Measurements from ENCODE around the gene IRF9.

IRF9 gene, protein sequence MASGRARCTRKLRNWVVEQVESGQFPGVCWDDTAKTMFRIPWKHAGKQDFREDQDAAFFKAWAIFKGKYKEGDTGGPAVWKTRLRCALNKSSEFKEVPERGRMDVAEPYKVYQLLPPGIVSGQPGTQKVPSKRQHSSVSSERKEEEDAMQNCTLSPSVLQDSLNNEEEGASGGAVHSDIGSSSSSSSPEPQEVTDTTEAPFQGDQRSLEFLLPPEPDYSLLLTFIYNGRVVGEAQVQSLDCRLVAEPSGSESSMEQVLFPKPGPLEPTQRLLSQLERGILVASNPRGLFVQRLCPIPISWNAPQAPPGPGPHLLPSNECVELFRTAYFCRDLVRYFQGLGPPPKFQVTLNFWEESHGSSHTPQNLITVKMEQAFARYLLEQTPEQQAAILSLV

DNA sequence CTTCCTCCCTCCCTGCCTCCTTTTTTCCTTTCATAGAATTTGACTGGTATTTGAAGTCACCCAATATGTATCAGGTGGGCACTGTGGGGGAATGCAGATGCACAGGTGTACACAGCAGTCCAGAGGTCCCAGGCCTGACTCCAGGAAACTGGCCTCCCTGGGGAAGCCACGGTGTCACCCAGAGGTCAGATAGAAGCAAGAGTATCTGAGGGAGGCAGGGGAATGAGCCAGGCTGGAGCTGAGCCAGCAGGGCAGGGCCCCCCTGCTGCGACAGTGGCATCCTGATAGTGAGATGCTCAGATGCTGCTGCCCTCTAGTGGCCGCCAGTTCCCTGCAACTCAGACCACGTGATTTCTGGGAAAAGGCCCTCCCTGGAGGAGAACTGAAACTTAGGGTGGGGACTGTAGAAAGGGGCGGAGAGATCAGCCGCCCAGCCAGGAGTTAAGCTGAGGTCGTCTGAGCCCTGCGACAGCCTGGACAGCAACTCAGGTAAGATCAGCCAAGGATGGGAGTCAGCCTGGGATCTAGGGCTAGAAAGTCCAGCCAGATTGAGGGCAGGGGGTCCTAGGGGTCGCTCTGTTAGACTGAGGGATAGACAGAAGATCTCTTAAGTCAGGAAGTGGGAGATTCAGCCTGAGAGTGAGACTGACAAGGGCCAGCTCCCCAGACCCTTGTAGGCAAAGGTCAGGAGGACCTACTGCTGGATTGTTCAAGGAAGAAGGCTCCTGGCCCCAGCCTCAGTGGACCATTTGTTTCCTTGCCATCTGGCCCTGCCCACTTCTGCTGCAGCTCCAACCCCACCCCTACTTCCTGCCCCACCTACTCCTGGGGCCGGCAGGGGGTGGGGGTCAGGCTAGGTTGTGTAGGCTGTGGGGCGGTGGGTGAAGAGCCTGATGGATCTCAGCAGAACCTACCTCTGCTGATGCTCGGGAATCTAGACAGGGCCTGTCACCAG lies at the start of gene IRF9:
Gene IRF9, plus strand, starts transcription at position 416 of the 955 bp plus-strand sequence. CDS start 880 bp downstream, outside the sequence.
- peak; percentile 95 for DNase-seq

- DNase-seq, result no peak
These were observed 47.7 kb upstream of the IRF9 start for GRCh38 chr14:24113379-24113800.

- peak; percentile 92 for DNase-seq
These were observed 47.1 kb upstream of the IRF9 start for GRCh38 chr14:24113801-24114531.

DNA sequence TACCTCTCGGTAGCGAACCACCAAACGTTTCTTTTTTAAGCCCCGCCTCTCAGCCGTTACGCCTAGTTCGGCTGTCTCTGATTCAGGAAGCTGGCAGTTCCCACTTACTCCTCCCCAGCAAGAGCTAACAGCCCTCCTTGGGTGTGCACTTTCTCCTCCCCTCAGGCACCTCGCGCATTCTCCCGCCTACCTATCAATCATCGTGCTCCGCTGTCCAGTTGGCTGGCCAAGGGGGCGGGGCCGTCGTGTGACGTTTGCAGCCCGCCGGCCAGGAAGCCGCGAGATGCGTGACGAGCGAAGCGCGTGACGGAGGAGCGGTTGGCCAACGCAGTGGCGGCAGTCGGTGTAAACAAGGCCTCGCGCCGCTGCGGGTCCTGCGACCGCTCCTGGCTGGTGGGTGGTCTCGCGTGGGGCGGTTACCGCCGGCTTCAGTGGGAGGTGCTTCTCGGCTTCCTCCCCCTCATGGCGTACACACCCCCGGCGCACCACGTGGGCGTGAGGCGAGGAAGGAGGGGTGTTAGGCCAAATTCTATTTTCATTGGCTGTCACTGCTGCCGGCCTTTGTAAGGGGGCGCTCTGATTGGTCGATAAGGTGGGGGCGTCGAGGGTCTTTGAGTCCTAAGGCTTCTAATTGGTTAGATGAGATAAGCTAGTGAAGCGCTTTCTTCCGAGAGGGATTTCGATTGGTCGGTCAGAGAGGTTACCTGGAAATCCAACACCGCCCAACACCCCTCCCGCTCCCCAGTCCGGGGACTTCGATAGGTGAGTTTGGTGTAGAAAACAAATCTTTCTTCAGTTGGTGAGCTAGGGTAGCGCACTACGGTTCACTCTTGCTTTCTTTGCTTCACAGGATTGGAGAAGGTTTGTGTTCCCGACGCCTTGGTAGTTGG lies 46.3 kb upstream of the IRF9 start, which contains the start of the genes DCAF11 and NRL:
Gene DCAF11, plus strand, starts transcription at position 246 of the 890 bp plus-strand sequence. CDS start 818 bp downstream, outside the sequence.
Gene NRL, minus strand, starts transcription at position 418 of the 890 bp plus-strand sequence. CDS start 32,101 bp downstream, outside the sequence.
- DNase-seq, result peak; percentile 100

DNA sequence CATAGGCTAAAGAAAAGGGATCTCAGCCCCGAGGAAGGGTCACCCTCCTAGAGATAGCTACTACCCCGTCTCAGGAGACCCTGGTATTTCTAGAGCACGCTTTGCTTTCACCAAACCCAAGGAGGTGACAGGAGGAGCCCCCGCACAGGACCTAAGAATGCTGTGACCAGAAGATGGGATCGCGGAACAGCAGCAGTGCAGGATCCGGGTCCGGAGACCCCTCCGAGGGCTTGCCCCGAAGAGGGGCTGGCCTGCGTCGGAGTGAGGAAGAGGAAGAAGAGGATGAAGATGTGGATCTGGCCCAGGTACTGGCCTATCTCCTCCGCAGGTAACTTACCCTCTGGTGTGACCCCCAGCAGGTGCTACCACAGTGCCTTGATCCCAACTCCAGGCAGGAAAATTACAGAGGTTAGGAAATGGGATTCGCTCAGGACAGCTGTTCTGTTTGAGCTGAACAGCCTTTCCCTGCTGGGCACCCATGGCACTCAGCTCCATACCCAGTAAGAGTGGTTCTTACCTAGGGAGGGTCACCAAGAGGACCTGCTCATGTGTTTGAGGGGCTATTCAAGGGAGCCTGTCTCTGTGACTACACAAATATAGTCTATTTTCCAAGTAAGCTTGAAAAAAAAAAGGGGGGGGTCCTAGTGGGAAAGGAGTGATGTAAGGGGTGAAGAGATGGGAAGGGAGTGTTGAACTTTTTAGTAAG lies 45.5 kb upstream of the IRF9 start:
- DNase-seq, result peak; percentile 46

- DNase-seq, result no peak
These were observed 44.8 kb upstream of the IRF9 start for GRCh38 chr14:24116128-24116814.

- no peak for DNase-seq
These were observed 43.9 kb upstream of the IRF9 start for GRCh38 chr14:24117179-24117578.

DNA sequence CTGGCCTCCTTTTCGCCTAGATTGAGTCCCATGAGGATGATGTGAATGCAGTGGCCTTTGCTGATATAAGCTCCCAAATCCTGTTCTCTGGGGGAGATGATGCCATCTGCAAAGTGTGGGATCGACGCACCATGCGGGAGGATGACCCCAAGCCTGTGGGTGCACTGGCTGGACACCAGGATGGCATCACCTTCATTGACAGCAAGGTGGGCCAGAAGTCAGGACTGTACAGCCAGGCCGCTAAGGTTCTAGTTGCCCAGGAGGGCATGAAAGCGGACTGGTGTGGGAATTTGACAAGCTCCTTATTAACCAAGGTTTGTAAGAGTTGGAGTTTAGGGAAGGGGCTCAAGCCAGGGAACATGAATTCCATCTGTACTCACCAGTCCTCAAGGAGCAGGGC lies 41.4 kb upstream of the IRF9 start:
- DNase-seq, result no peak

DNA sequence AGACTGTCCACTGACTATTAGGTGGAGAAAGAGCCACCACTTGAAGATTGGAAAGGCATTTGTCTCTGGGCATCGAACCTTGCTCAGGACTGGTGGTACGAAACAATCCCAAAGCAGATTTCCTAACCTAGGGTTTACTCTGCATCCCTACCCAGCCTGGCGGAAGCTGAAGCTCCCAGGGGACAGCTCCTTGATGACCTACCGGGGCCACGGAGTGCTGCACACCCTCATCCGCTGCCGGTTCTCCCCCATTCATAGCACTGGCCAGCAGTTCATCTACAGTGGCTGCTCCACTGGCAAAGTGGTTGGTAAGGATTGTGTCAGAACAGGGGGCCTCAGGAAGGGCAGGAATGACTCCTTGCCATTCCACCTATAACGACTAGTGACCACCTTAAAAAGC lies 39.9 kb upstream of the IRF9 start:
- no peak for DNase-seq

DNA sequence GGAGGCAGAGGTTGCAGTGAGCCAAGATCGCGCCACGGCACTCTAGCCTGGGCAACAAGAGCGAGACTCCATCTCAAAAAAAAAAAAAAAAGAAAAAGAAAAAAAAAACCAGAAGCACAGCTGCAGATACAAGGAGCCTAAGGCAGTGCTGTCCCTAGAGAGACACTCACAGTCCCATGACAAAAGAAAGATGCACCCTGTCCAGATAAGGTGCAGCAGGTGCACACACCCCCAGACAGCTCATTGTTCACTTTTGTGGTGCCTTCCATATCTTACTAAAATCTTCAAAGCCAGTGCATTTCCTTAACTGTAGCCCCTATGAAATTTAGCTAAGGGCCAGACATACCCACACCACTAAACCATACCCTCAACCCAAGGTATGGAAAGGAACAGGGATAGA lies 38.6 kb upstream of the IRF9 start:
- no peak for DNase-seq

DNA sequence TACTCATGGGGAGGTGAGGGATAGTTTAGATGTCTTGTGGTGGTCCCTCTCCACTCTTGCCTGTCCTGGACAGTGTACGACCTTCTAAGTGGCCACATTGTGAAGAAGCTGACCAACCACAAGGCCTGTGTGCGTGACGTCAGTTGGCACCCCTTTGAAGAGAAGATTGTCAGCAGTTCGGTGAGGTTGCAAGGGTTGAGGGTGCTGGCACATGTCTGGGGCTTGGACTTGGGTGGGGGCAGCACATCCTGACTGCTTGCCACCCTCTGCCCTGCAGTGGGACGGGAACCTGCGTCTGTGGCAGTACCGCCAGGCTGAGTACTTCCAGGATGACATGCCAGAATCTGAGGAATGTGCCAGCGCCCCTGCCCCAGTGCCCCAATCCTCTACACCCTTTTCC lies 38.2 kb upstream of the IRF9 start:
- no peak for DNase-seq

DNA sequence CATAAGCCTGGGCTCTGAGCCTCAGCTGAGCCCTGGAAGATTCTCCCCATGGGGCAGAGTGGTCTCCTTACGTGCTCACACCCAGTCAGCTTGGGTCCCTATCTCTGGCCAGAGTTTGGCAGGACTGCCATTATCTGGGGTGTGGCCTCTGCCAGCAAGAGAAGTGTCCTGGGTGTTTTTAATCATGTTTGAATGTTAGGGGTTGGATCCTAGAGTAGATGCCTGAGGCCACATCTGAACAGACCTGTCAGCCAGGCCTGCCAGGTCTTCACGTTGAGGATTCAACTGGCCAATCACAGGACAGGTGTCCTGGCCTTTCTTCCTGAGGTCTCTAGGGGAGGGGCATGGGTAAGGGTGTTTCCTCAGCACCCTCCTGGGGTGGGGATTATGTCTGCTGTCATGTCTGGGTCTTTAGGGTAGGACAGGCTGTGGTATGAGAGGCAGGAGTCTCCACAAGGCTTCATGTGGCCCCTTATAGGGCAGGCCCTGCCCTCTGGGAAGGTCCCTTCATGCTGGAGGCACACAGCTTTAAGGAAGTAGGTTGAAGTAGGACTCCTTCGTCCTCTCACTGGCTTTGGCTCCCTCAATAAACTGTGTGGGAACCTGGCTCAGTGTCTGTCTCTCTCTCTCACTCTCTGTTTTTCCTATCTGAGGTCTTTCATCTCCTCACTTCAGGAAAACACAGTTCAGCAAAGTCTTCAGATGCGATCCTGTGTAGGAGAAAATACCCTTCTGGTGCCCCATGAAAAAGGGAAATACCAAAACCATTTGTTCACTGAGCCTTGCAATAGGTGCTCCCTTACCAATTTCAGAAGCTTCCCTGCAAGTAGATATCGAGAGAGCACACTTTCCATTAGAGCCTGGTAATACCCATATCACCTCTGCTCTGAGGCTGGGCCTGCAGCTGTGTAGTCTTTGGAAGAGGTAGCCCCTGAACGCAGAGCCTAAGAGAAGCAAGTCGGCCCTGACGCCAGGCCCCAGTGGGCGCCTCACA lies 37.3 kb upstream of the IRF9 start:
- DNase-seq, result no peak

DNA sequence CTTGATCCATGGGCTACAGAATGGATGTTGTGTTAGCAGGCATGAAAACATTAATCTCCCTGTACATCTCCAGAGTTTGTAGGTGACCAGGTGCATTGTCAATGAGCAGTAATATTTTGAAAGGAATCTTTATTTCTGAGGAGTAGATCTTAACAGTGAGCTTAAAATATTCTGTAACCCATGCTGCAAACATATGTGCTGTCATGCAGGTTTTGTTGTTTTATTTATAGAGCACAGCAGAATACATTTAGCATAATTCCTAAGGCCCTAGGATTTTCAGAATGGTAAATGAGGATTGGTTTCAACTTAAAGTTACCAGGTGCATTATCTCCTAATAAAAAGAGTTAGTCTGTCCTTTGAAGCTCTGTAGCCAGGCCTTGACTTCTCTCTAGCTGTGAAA lies 34.1 kb upstream of the IRF9 start:
- no peak for DNase-seq

GRCh38 chr14:24127673-24128072 lies 33.4 kb upstream of the IRF9 start:
- no peak for DNase-seq

DNA sequence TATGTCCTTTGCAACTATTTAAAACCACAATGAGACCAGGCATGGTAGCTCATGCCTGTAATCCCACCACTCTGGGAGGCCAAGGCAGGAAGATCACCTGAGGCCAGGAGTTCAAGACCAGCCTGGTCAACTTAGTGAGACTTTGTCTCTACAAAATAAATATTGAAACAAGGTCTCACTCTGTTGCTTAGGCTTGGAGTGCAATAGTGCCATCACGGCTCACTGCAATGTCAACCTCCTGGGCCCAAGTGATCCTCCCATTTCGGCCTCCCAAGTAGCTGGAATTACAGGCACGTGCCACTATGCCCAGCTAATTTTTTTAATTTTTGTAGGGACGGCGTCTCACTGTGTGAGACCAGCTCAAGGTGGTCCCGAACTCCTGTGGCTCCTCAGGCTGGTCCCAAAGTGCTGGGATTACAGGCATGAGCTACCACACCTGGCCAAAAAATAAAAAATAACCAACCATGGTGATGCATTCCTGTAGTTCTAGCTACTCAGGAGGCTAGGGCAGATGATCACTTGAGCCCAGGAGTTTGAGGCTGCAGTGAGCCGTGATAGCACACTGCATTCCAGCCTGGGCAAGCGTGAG lies 31.6 kb upstream of the IRF9 start:
- DNase-seq, result no peak

DNA sequence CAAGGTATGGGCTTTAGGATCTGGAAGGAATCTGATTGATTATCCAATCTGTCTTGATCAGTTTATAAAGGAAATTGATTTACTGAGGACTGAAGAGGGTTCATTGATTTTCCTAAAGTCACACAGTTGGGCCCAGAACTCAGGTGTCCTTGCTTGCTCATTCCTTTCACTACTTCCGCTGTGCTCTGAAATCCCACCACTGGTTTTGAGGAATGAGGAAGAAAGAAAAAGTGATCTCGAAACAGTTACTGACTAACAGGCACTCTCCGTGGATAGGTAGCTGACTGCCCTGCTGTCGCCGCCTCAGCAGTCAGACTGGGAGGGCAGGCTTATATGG lies 30.7 kb upstream of the IRF9 start, which contains the start of gene FITM1:
Gene FITM1, plus strand, starts transcription at position 280 of the 337 bp plus-strand sequence. CDS start 905 bp downstream, outside the sequence.
- DNase-seq, result no peak

DNA sequence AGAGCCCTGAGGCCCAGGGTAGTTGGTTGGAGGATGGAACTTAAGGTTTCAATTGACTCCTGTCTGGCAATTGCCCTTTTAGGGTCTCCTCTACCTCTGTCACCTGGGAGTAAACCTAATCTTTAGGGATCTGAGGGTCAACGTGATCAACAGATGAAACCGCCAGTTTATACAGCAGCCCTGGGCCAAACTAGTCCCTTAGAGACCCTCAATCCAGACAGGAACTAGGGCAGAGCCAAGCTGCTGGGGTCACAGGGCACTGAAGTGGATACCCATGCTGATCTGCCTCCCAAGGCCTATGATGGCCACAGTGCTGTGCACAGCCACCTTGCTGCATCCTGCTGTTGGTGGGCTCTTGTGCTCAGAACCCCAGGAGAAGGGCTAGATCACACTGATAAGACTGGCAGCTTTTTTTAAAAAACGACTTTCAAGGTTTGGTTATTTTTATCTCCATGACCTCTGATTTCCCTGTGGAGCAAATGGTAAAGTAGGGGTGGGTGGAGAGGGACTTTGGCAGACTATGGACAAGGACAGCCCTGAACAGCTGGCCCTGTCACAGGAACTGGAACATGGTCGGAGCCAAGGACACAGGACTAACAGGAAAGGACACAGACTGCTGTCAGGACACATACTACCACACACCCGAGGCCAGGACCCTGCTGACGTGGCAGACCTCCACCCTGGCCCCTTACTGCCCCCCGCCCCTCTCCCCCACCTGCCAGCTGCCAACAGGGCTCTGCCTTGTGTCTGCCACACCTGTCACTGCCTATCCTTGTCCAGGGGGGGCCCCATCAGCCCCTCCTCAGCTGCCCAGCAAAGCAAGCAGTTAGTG lies 30.1 kb upstream of the IRF9 start:
- no peak for DNase-seq

DNA sequence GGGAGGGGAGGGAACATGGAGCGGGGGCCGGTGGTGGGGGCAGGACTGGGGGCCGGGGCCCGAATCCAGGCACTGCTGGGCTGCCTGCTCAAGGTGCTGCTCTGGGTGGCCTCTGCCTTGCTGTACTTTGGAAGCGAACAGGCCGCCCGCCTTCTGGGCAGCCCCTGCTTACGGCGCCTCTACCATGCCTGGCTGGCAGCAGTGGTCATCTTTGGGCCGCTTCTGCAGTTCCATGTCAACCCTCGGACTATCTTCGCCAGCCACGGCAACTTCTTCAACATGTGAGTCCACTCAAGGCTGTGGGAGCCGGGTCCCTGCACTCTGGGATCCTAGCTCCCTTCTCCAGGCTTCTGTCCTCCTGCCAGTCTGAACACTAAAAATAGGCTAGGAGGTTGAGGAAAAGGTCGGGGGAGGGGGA lies 29.5 kb upstream of the IRF9 start:
- DNase-seq, result no peak

Measured in NCI-H69 (cell line).